Upper lobe of left lung (tissue), 6 donors: Measurements from ENCODE around the gene RAP1GAP. TPM values are rescaled to one million over a fixed set of nuclear protein-coding genes. Genes with fewer than 3 reads are reported as not detected.
"Not testable (repeated sequence)": the region's sequence is repeated elsewhere in the genome, so short reads cannot be mapped to it uniquely, and the experiment has no call there.

Source experiments
- ATAC-seq, 2 donors: fragments of 200-7000 bp; cut with Tn5 transposase; one replicate each; pipeline ENCODE4 v1.9.1; 2022; ENCODE audit warnings: mild to moderate bottlenecking in 2 of 2, moderate library complexity in 2 of 2; ENCODE audit not compliant: low FRiP score in 2 of 2
- DNase-seq, 2 donors: peaks; one replicate each; pipeline ENCODE4 v3.0.0-alpha.2; 2019 to 2020
- H3K27ac ChIP-seq, 4 donors: fragments of 200-600 bp; sonication (generic); one replicate each; pipeline ENCODE4 v1.5.1; 2016 to 2019
- H3K27me3 ChIP-seq, 4 donors: fragments of 200-600 bp; sonication (generic); one replicate each; pipeline ENCODE4 v1.5.1; 2017 to 2019
- H3K36me3 ChIP-seq, 4 donors: fragments of 200-600 bp; sonication (generic); one replicate each; pipeline ENCODE4 v1.5.1; 2016 to 2019
- H3K4me1 ChIP-seq, 4 donors: fragments of 200-600 bp; sonication (generic); one replicate each; pipeline ENCODE4 v1.5.1; 2018 to 2019
- H3K4me3 ChIP-seq, 4 donors: fragments of 200-600 bp; sonication (generic); one replicate each; pipeline ENCODE4 v1.5.1; 2017 to 2019; ENCODE audit warnings: mild to moderate bottlenecking in 2 of 4, moderate library complexity in 1 of 4
- H3K9me3 ChIP-seq, 4 donors: fragments of 200-600 bp; sonication (generic); one replicate each; pipeline ENCODE4 v1.5.1; 2018 to 2019
- EP300 ChIP-seq, 4 donors: sonication (generic); formaldehyde crosslinking; IDR thresholded peaks; one replicate each; pipeline ENCODE4 v1.5.1; 2017; ENCODE audit warnings: antibody characterized with exemption in 4 of 4, control low read depth in 2 of 4
- POLR2A ChIP-seq, 4 donors: fragments of 450-650 bp; IDR thresholded peaks; one replicate each; pipeline ENCODE4 v1.5.1; 2016 to 2017; ENCODE audit warnings: antibody characterized with exemption in 4 of 4, mild to moderate bottlenecking in 2 of 4
- POLR2AphosphoS5 ChIP-seq, 2 donors: sonication (generic); formaldehyde crosslinking; IDR thresholded peaks; one replicate each; pipeline ENCODE4 v1.5.1; 2017; ENCODE audit warnings: antibody characterized with exemption in 2 of 2
- WGBS, 2 donors: methylation state at CpG; one replicate each; pipeline ENCODE4 v1.1.5; 2017 to 2018; 5-methylcytosine and 5-hydroxymethylcytosine counted together
- total RNA-seq, 6 donors: library from RNA; depleted of rRNA in 4 of 6; stranded (reverse); fragments of >200 nt in 4 of 6; gene quantifications; one replicate each; pipeline versions ENCODE4 v1.1.0 to v1.2.1, GENCODE V29; 2016 to 2021
- TF ChIP-seq, protein P1 (sequence below), 6 experiments: fragments of 450-650 bp in 4 of 6; fragments of 200-600 bp in 2 of 6; sonication (generic) in 2 of 6; IDR thresholded peaks; one replicate each; pipeline ENCODE4 v1.5.1; 2016 to 2019; ENCODE audit warnings: antibody characterized with exemption in 6 of 6
- donor health status: DM: no; HTN: no; CAD: no; lungs with moderate emphysema.
- donor health status: DM: no; HTN: yes; CAD: no; lungs with severe emphysema.

Gene RAP1GAP
- total RNA-seq, 6 donors from 2014 or later: 26.9 to 65.2 (median 36.7) TPM

- TF ChIP-seq, protein P1, sequence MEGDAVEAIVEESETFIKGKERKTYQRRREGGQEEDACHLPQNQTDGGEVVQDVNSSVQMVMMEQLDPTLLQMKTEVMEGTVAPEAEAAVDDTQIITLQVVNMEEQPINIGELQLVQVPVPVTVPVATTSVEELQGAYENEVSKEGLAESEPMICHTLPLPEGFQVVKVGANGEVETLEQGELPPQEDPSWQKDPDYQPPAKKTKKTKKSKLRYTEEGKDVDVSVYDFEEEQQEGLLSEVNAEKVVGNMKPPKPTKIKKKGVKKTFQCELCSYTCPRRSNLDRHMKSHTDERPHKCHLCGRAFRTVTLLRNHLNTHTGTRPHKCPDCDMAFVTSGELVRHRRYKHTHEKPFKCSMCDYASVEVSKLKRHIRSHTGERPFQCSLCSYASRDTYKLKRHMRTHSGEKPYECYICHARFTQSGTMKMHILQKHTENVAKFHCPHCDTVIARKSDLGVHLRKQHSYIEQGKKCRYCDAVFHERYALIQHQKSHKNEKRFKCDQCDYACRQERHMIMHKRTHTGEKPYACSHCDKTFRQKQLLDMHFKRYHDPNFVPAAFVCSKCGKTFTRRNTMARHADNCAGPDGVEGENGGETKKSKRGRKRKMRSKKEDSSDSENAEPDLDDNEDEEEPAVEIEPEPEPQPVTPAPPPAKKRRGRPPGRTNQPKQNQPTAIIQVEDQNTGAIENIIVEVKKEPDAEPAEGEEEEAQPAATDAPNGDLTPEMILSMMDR (IDR thresholded peaks at IDR 0.05): no peak
- TF ChIP-seq POLR2A (IDR thresholded peaks at IDR 0.05): no peak
- TF ChIP-seq POLR2AphosphoS5 (IDR thresholded peaks at IDR 0.05): no peak
- no peak for TF ChIP-seq EP300 (IDR thresholded peaks at IDR 0.05)
- H3K27ac ChIP-seq: no peak overlapping the region
- ATAC-seq: no peak
- DNase-seq: no peak
- no peak overlapping the region for H3K4me3 ChIP-seq
- 68 to 70% methylated on average over 6 to 7 of the region's 7 CpGs for WGBS, 2 donors
- H3K27me3 ChIP-seq: no peaks in the 10 kb centered on the region
- no peaks in the 10 kb centered on the region for H3K9me3 ChIP-seq
- H3K36me3 ChIP-seq: no peaks in the 10 kb centered on the region
- peaks cover 0 to 24% (median 8%) of the 10 kb centered on the region in 4 donors for H3K4me1 ChIP-seq
Observed at GRCh38 chr1:21633141-21633755, 35.9 kb downstream of the RAP1GAP start.

GRCh38 chr1:21631944-21632887 lies 36.9 kb downstream of the RAP1GAP start:
- Histone ChIP-seq H3K9me3 (no peaks in the 10 kb centered on the region), H3K27me3 (no peaks in the 10 kb centered on the region), H3K36me3 (no peaks in the 10 kb centered on the region), H3K4me1 (peaks cover 0 to 24% (median 8%) of the 10 kb centered on the region in 4 donors), H3K4me3 (no peak overlapping the region), H3K27ac (no peak overlapping the region)
- ATAC-seq (no peak), DNase-seq (no peak)
- 33 to 55% methylated on average over 14 to 19 of the region's 19 CpGs for WGBS, 2 donors
- TF ChIP-seq POLR2A (IDR thresholded peaks at IDR 0.05) (no peak), POLR2AphosphoS5 (IDR thresholded peaks at IDR 0.05) (no peak), EP300 (IDR thresholded peaks at IDR 0.05) (no peak)
- TF ChIP-seq, protein P1 (IDR thresholded peaks at IDR 0.05): no peak

GRCh38 chr1:21631590-21631943 lies 37.6 kb downstream of the RAP1GAP start:
- H3K27ac ChIP-seq, DNase-seq, ATAC-seq, H3K36me3 ChIP-seq, H3K27me3 ChIP-seq, H3K4me3 ChIP-seq, H3K9me3 ChIP-seq: not testable (repeated sequence)
- 83 to 91% methylated on average over 7 to 8 of the region's 8 CpGs for WGBS, 2 donors
- H3K4me1 ChIP-seq: peaks cover 0 to 24% (median 8%) of the 10 kb centered on the region in 4 donors

DNA sequence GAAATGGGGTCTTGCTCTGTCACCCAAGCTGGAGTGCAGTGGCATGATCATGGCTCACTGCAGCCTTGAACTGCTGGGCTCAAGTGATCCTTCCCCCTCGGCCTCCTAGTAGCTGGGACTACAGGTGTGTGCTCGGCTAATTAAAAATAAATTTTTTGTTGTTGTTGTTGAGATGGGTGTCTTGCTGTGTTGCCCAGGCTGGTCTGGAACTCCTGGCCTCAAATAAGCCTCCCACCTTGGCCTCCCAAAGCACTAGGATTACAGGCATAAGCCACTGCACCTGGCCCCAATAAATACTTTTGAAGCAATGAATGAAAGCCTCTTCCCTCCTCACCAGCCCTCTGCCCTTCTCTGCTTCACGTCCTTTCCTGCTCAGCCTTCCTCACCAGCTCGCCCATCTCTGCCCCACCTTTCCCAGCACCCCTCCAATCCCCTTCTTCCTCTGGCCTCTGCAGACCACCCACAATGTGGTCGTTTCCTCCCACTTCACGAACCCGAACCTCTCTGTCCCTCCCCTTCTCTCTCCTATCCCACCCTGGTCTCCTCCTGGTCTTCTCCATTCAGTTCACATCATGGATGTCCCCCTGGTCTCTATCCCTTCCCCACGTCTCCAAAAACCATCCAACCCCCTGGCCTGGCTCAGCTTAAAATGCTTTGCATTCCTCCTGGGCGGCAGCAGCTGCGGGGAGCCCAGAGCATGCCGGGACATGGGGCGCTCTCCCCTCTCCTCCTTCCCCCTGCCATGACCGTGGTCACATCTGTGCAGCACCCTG lies 38.4 kb downstream of the RAP1GAP start:
- H3K27me3 ChIP-seq: no peaks in the 10 kb centered on the region
- no peaks in the 10 kb centered on the region for H3K36me3 ChIP-seq
- WGBS, 2 donors: 48 to 58% methylated on average over 13 of the region's 13 CpGs
- H3K4me1 ChIP-seq: peaks cover 0 to 24% (median 8%) of the 10 kb centered on the region in 4 donors
- DNase-seq: no peak
- H3K27ac ChIP-seq: no peak overlapping the region
- H3K9me3 ChIP-seq: no peaks in the 10 kb centered on the region
- no peak overlapping the region for H3K4me3 ChIP-seq
- no peak for ATAC-seq
- TF ChIP-seq, protein P1 (IDR thresholded peaks at IDR 0.05): no peak
- TF ChIP-seq EP300 (IDR thresholded peaks at IDR 0.05): no peak

DNA sequence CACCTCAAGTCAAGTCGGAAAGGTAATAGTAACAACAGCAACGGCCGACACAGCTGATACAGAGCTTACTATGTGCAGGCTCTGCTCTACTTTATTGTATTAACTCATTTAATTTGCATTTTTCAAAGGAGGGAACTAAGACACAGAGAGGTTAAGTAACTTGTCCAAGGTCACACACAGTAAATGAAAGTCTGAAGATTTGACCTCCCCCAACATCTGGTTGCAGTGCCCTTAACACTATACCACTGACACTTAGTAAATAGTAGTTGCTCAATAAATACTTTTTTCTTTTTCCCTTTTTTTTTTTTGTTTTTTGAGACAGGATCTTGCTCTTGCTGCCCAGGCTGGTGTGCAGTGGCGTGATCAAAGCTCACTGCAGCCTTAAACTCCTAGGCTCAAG lies 39.2 kb downstream of the RAP1GAP start:
- no peak overlapping the region for H3K4me3 ChIP-seq
- WGBS, 2 donors: 81 to 88% methylated on average over 4 of the region's 4 CpGs
- H3K4me1 ChIP-seq: peaks cover 0 to 23% (median 10%) of the 10 kb centered on the region in 4 donors
- no peak for ATAC-seq
- no peak overlapping the region for H3K27ac ChIP-seq
- no peaks in the 10 kb centered on the region for H3K36me3 ChIP-seq
- no peak for DNase-seq
- no peaks in the 10 kb centered on the region for H3K27me3 ChIP-seq
- no peaks in the 10 kb centered on the region for H3K9me3 ChIP-seq
- no peak for TF ChIP-seq POLR2AphosphoS5 (IDR thresholded peaks at IDR 0.05)
- TF ChIP-seq, protein P1 (IDR thresholded peaks at IDR 0.05): no peak
- TF ChIP-seq EP300 (IDR thresholded peaks at IDR 0.05): no peak
- TF ChIP-seq POLR2A (IDR thresholded peaks at IDR 0.05): no peak
